BE2C (cell line): ENCODE data around the gene ARG1.

Experiments used
- DNase-seq: peaks from one replicate; pipeline ENCODE4 v3.0.0-alpha.2; 2020
- H3K27me3 ChIP-seq: fragments of 250-450 bp; sonication (Bioruptor Pico); 2 replicates; pipeline ENCODE4 v1.5.1; 2020; ENCODE audit warnings: mild to moderate bottlenecking
- H3K36me3 ChIP-seq: fragments of 250-450 bp; sonication (Bioruptor Pico); 2 replicates; pipeline ENCODE4 v1.5.1; 2020; ENCODE audit warnings: mild to moderate bottlenecking
- H3K4me1 ChIP-seq: fragments of 250-450 bp; sonication (Bioruptor Pico); 2 replicates; pipeline ENCODE4 v1.5.1; 2020
- H3K4me3 ChIP-seq: 2 replicates; pipeline ENCODE4 v1.5.1; 2011; ENCODE audit warnings: low read depth, low read length
- H3K9me3 ChIP-seq: fragments of 250-450 bp; sonication (Bioruptor Pico); 2 replicates; pipeline ENCODE4 v1.5.1; 2020
- TF ChIP-seq, protein P1 (sequence below): IDR thresholded peaks from 2 replicates; pipeline ENCODE4 v1.5.1; 2012; ENCODE audit warnings: mild to moderate bottlenecking, low read depth, low read length

Gene ARG1

DNA sequence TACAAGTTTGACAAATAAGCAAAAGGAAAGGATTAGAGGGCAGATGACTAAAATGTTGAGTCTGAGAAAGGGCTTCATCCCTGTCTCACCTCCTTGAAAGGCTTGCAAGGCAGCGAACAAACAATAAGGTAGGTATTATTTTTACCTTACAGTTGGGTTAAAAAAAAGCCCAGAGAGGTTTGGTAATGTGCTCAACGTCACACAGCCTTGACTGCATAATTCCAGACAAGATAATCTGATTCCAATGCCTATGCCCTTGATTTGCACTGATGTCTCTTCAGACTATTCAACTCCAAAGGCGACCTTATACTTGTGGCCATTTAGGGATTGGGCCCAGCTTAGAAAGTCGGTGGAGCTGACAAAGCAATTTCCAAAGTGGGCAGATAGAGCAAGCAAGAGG lies 1.7 kb downstream of the ARG1 start:
- Histone ChIP-seq H3K27me3 (no peaks in the 10 kb centered on the region), H3K9me3 (no peaks in the 10 kb centered on the region), H3K36me3 (no peaks in the 10 kb centered on the region), H3K4me1 (no peaks in the 10 kb centered on the region), H3K4me3 (no peak overlapping the region)
- DNase-seq: no peak
- TF ChIP-seq, protein P1, sequence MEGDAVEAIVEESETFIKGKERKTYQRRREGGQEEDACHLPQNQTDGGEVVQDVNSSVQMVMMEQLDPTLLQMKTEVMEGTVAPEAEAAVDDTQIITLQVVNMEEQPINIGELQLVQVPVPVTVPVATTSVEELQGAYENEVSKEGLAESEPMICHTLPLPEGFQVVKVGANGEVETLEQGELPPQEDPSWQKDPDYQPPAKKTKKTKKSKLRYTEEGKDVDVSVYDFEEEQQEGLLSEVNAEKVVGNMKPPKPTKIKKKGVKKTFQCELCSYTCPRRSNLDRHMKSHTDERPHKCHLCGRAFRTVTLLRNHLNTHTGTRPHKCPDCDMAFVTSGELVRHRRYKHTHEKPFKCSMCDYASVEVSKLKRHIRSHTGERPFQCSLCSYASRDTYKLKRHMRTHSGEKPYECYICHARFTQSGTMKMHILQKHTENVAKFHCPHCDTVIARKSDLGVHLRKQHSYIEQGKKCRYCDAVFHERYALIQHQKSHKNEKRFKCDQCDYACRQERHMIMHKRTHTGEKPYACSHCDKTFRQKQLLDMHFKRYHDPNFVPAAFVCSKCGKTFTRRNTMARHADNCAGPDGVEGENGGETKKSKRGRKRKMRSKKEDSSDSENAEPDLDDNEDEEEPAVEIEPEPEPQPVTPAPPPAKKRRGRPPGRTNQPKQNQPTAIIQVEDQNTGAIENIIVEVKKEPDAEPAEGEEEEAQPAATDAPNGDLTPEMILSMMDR: no peak

DNA sequence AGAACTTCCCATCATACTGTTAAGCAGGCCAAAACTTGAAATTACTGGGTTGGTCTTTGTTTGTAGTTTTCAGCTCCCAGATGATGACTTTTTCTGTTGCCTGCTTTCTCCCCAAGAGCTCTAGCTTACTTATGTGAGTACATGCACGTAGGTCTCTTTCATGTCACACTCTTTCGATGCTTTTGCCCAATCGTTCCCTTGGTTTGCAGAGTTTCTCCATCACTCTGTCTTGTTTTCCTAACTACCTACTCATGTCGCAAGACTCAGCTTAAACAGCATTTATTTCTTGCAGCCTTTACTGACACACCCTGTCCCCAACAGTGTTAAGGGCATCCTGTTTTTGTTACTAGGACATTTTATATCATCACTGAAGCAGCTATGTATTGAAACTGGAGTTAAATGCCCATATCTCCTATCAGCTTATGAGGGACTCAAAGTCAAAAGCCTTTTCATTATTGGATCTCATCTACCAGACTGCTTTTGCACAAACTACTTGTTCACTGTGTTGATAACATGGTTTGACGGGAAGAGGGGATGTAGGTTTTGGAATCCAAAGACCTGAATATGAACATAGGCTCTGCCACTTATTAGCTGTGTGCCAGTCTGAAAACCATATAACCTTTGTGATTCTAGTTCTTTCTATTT lies 2.9 kb downstream of the ARG1 start:
- no peaks in the 10 kb centered on the region for H3K36me3 ChIP-seq
- DNase-seq: no peak
- H3K27me3 ChIP-seq: no peaks in the 10 kb centered on the region
- TF ChIP-seq, protein P1: no peak
- H3K9me3 ChIP-seq: no peaks in the 10 kb centered on the region
- H3K4me3 ChIP-seq: no peak overlapping the region
- H3K4me1 ChIP-seq: no peaks in the 10 kb centered on the region

DNA sequence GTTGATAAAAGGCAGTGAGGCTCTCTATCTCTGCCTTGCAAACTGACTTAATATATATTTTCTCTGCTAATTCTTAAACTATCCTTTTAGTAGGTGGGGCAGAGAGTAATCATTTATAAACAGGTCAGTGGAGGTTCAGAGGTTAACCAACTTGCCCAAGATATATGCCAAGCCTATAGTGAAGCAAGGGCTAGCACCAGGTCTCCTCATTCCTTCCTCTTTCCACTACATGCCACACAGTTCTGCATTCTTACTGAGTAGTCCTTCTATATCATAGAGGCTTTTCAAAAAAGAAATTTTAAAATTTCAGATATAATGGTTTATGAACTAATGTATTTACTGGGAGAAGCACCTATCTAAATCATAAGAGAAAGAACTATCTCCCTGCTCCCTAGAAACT lies 8.5 kb downstream of the ARG1 start:
- TF ChIP-seq, protein P1: no peak
- H3K9me3 ChIP-seq: no peaks in the 10 kb centered on the region
- no peak overlapping the region for H3K4me3 ChIP-seq
- no peaks in the 10 kb centered on the region for H3K4me1 ChIP-seq
- H3K36me3 ChIP-seq: peaks cover 11% of the 10 kb centered on the region
- no peaks in the 10 kb centered on the region for H3K27me3 ChIP-seq
- no peak for DNase-seq

DNA sequence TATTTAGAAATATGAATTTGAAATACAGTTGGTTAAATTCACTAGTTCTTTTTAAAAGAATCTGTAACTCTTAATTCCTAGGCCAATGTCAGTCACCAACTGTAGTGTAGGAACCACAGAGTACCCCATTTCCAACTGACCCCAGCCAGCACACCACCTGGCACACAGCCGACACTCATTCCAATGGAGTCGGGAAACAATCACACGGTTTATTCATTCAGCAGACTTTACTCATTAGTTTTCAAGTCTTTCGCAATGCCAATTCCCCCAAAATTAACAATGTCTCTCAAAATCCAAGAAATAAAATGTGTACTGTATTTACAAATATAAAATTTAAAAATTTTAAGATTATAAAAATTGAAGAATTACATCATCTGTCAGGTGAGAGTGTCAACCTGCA lies 13.5 kb downstream of the ARG1 start:
- H3K9me3 ChIP-seq: no peaks in the 10 kb centered on the region
- no peaks in the 10 kb centered on the region for H3K4me1 ChIP-seq
- H3K36me3 ChIP-seq: peaks cover 26% of the 10 kb centered on the region
- no peak overlapping the region for H3K4me3 ChIP-seq
- no peak for DNase-seq
- TF ChIP-seq, protein P1: no peak
- H3K27me3 ChIP-seq: no peaks in the 10 kb centered on the region

DNA sequence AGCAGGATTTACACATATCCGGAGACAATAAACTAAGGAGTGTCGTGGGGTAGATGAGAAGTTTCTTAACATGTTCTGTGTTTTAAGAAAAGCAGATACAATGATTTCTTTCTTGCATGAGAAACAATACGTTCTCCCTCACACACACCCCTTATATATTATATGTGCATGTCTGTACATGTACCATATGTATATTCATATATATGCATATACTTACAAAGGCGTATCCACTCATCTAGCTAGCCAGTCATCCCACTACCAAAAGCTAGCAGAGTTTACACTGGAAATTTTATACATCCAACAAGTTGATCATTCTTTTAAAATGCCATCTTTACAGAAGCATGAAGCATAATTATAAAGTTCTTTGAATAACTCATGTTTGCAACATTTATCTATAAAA lies 14.9 kb downstream of the ARG1 start:
- no peak for DNase-seq
- Histone ChIP-seq H3K4me1 (no peaks in the 10 kb centered on the region), H3K36me3 (peaks cover 29% of the 10 kb centered on the region), H3K9me3 (no peaks in the 10 kb centered on the region), H3K27me3 (no peaks in the 10 kb centered on the region), H3K4me3 (no peak overlapping the region)
- TF ChIP-seq, protein P1: no peak

DNA sequence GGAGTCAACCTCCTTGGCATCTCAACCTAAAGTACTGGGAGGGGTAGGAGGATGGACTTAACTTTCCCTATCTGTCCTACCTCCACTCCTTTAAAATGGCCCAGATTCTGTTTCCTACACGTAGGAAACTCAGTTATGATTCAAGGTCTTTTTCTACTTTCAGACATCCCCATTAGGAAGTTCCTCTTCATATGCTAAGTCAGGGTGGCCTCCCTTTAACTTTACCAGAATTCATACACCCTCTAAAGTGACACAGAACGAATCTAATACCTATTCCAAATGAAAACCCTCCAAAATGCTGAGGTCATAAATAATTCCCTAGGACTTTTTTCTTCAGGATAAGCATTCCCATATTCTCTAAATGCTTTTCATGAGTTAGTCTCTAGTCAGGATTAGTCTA lies 15.6 kb downstream of the ARG1 start:
- Histone ChIP-seq H3K9me3 (no peaks in the 10 kb centered on the region), H3K4me1 (no peaks in the 10 kb centered on the region), H3K27me3 (no peaks in the 10 kb centered on the region), H3K36me3 (peaks cover 28% of the 10 kb centered on the region), H3K4me3 (no peak overlapping the region)
- no peak for DNase-seq
- TF ChIP-seq, protein P1: no peak
